ENCODE measurements around the gene PHF20.

DNA sequence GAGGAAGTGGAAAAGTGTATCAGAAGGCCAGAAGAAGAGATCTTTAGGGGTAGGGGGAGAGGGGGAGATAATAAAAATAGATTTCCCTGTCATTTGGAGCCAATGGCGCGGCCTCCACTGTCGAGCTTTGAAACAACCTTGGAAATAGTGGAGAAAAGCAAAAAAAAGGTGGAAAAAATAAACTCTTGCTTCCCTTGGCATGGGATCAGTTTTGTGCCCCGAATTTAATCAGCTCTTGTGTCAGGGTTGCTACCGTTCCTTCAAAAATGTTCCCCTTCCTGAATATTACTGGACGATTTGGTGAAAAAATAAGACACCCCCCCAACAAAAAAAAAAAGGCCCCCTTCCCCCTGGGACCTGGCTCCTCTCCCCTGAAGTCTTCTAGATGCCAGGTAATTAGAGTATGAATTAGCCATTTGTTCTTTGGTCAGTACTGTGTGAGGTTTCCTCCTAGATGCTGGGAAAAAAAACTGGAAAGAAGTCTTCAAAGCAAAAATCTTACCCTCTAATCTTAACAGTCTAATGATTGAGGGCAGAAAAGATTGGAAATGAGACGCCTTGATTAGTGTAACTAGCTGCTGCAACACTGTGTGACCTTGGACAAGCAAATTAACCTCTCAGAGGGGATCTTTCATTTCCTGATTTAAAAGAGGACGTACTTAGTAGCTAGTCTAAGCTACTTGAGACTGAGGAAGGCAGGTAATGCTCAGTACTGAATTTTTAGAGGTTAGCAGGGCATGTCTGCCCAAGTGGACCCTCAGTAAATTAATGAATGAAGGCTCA lies 28.9 kb upstream of the PHF20 start:
- TF ChIP-seq CTCF (IDR thresholded peaks at IDR 0.05; ENCODE audit: insufficient read depth, low read depth, low read length) (no peak), EZH2 (IDR thresholded peaks at IDR 0.05; ENCODE audit: insufficient read depth, low read length) (no peak)

All from astrocyte (in vitro differentiated cells and primary cell).